Esophagus muscularis mucosa (tissue), 4 donors: ENCODE data around the gene AKAP13.

Source experiments
- EP300 ChIP-seq: sonication (generic); formaldehyde crosslinking; IDR thresholded peaks from one replicate; pipeline ENCODE4 v1.6.1; 2017; ENCODE audit warnings: antibody characterized with exemption
- POLR2AphosphoS5 ChIP-seq, 2 donors: sonication (generic); formaldehyde crosslinking; IDR thresholded peaks; one replicate each; pipeline ENCODE4 v1.6.1; 2017; ENCODE audit warnings: antibody characterized with exemption in 2 of 2
- TF ChIP-seq, protein P1 (sequence below), 3 experiments: fragments of 200-600 bp in 2 of 3; fragments of 450-650 bp in 1 of 3; sonication (generic) in 2 of 3; IDR thresholded peaks; one replicate each; pipeline ENCODE4 v1.5.1; 2017 to 2019; ENCODE audit warnings: antibody characterized with exemption in 3 of 3, mild to moderate bottlenecking in 2 of 3, moderate library complexity in 1 of 3

DNA sequence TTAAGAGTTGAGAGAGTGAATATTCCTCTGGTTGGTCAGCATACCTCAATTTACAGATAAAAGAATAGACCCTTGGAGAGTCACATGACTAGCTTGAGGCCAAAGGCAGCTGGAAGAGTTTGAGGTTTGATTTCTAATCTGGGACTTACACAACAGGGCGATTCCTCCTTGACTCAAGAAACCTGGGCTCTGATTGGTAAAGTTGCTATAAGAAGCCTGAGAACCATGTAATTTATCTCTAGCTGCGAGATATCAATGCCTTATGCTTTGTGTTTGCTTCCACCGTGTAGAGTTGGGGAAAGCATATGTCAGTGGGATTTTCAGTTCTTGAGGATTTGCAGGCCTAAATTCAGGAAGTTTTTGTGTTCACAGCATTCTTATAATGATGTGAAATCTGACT lies 208.3 kb downstream of the AKAP13 start:
- TF ChIP-seq, protein P1, sequence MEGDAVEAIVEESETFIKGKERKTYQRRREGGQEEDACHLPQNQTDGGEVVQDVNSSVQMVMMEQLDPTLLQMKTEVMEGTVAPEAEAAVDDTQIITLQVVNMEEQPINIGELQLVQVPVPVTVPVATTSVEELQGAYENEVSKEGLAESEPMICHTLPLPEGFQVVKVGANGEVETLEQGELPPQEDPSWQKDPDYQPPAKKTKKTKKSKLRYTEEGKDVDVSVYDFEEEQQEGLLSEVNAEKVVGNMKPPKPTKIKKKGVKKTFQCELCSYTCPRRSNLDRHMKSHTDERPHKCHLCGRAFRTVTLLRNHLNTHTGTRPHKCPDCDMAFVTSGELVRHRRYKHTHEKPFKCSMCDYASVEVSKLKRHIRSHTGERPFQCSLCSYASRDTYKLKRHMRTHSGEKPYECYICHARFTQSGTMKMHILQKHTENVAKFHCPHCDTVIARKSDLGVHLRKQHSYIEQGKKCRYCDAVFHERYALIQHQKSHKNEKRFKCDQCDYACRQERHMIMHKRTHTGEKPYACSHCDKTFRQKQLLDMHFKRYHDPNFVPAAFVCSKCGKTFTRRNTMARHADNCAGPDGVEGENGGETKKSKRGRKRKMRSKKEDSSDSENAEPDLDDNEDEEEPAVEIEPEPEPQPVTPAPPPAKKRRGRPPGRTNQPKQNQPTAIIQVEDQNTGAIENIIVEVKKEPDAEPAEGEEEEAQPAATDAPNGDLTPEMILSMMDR (IDR thresholded peaks at IDR 0.05) = no peak
- TF ChIP-seq POLR2AphosphoS5 (IDR thresholded peaks at IDR 0.05) (no peak), EP300 (no peak)
